H1 (cell line): ENCODE measurements around the gene CDH22. TPM values are rescaled to one million over a fixed set of nuclear protein-coding genes. Genes with fewer than 3 reads are reported as not detected.

Source experiments
- CTCF ChIA-PET: fragments of 300-600 bp; sonication (Branson Sonifier 250); formaldehyde crosslinking; loops from one replicate; lab custom pipeline; 2021; ENCODE audit not compliant: partially characterized antibody; lab: Charles Lee
- POLR2A ChIA-PET: fragments of 300-600 bp; sonication (Branson Sonifier 250); formaldehyde crosslinking; loops from one replicate; lab custom pipeline; 2021; ENCODE audit warnings: inconsistent platforms; ENCODE audit not compliant: partially characterized antibody; lab: Charles Lee
- DNase-seq, 2 experiments: peaks; one replicate each; pipeline versions ENCODE4 v3.0.0 to v3.0.0-alpha.2; 2010 to 2022; ENCODE audit warnings: low spot score in 2 of 2, low read depth in 1 of 2, mixed read lengths in 1 of 2
- FAIRE-seq: peaks from 2 replicates; lab custom pipeline; 2011; peaks lifted over from hg19 to GRCh38; lab: Jason Lieb, UNC
- H2AFZ ChIP-seq: 2 replicates; pipeline ENCODE4 v1.8.1; 2012; ENCODE audit warnings: low read length, inconsistent platforms
- H2AK5ac ChIP-seq: 2 replicates; pipeline ENCODE4 v1.6.1; 2013; ENCODE audit warnings: low read depth, low read length
- H2BK120ac ChIP-seq: replicated peaks from 2 replicates; pipeline ENCODE3; 2013; ENCODE audit warnings: low read depth, low read length, inconsistent platforms
- H2BK12ac ChIP-seq: 2 replicates; pipeline ENCODE4 v1.6.1; 2013; ENCODE audit warnings: low read depth, low read length
- H2BK15ac ChIP-seq: 2 replicates; pipeline ENCODE4 v1.6.1; 2013; ENCODE audit warnings: low read length
- H2BK20ac ChIP-seq: 2 replicates; pipeline ENCODE4 v1.6.1; 2013; ENCODE audit warnings: low read length
- H2BK5ac ChIP-seq: 2 replicates; pipeline ENCODE4 v1.6.1; 2013; ENCODE audit warnings: low read depth, low read length
- H3K14ac ChIP-seq: 2 replicates; pipeline ENCODE4 v1.6.1; 2013; ENCODE audit warnings: inconsistent platforms; ENCODE audit not compliant: insufficient read length
- H3K18ac ChIP-seq: 2 replicates; pipeline ENCODE4 v1.6.1; 2013; ENCODE audit warnings: low read length; ENCODE audit errors: extremely low read depth
- H3K23ac ChIP-seq: 2 replicates; pipeline ENCODE4 v1.6.1; 2013; ENCODE audit warnings: inconsistent platforms; ENCODE audit not compliant: insufficient read length
- H3K23me2 ChIP-seq: 2 replicates; pipeline ENCODE4 v1.6.1; 2013; ENCODE audit warnings: low read depth, low read length
- H3K27ac ChIP-seq: 2 replicates; pipeline ENCODE4 v1.6.1; 2011; ENCODE audit warnings: low read depth, low read length, inconsistent platforms
- H3K27me3 ChIP-seq, 4 experiments: replicated peaks in 1 of 4; 1 replicate in 1 of 4; 2 replicates in 3 of 4; pipeline versions ENCODE4 v1.6.1 to v1.8.1; 2011 to 2013; ENCODE audit warnings: low read length in 3 of 4, mild to moderate bottlenecking in 3 of 4, inconsistent platforms in 2 of 4, mixed read lengths in 2 of 4, moderate library complexity in 1 of 4; ENCODE audit not compliant: control insufficient read depth in 3 of 4, insufficient read depth in 3 of 4; ENCODE audit errors: extremely low read depth in 1 of 4
- H3K36me3 ChIP-seq, 4 experiments: 2 replicates each; pipeline versions ENCODE4 v1.6.1 to v1.8.1; 2011 to 2013; ENCODE audit warnings: mild to moderate bottlenecking in 4 of 4, low read length in 3 of 4, moderate library complexity in 2 of 4, control low read depth in 1 of 4, inconsistent platforms in 1 of 4; ENCODE audit not compliant: insufficient read depth in 4 of 4, control insufficient read depth in 2 of 4
- H3K4ac ChIP-seq: replicated peaks from 2 replicates; pipeline ENCODE3; 2013; ENCODE audit warnings: low read length, low read depth, mixed read lengths, inconsistent platforms; ENCODE audit not compliant: insufficient read length
- H3K4me1 ChIP-seq, 4 experiments: replicated peaks in 1 of 4; 1 replicate in 1 of 4; 2 replicates in 3 of 4; pipeline versions ENCODE4 v1.6.1 to v1.8.1; 2011 to 2013; ENCODE audit warnings: low read length in 3 of 4, inconsistent platforms in 2 of 4, mixed read lengths in 1 of 4; ENCODE audit not compliant: insufficient read depth in 4 of 4, control insufficient read depth in 3 of 4
- H3K4me2 ChIP-seq, 2 experiments: 2 replicates each; pipeline versions ENCODE4 v1.6.1 to v1.8.1; 2011 to 2013; ENCODE audit warnings: low read depth in 2 of 2, low read length in 2 of 2, control low read depth in 1 of 2, inconsistent platforms in 1 of 2, mild to moderate bottlenecking in 1 of 2; ENCODE audit not compliant: insufficient read depth in 1 of 2
- H3K4me3 ChIP-seq, 4 experiments: fragments of 200-600, 300-600 bp in 1 of 4; sonication (generic), shearing (Covaris generic), sonication (Bioruptor Twin) in 1 of 4; 2 replicates each; pipeline versions ENCODE4 v1.5.1 to v1.8.1; 2011 to 2016; ENCODE audit warnings: low read length in 4 of 4, low read depth in 3 of 4, control low read depth in 2 of 4, inconsistent platforms in 2 of 4, mild to moderate bottlenecking in 2 of 4, mixed read lengths in 1 of 4, moderate library complexity in 1 of 4; ENCODE audit not compliant: insufficient read depth in 2 of 4; ENCODE audit errors: extremely low read depth in 1 of 4
- H3K56ac ChIP-seq: replicated peaks from 2 replicates; pipeline ENCODE3; 2013; ENCODE audit warnings: low read depth, mild to moderate bottlenecking, mixed read lengths, low read length, inconsistent platforms; ENCODE audit not compliant: insufficient read length
- H3K79me1 ChIP-seq: 2 replicates; pipeline ENCODE4 v1.6.1; 2013; ENCODE audit warnings: low read depth, low read length, control low read depth
- H3K79me2 ChIP-seq, 2 experiments: 2 replicates each; pipeline versions ENCODE4 v1.6.1 to v1.8.1; 2012 to 2013; ENCODE audit warnings: low read length in 2 of 2, mild to moderate bottlenecking in 2 of 2, inconsistent platforms in 1 of 2; ENCODE audit not compliant: insufficient read depth in 2 of 2, control insufficient read depth in 1 of 2
- H3K9ac ChIP-seq, 4 experiments: replicated peaks in 1 of 4; 1 replicate in 1 of 4; 2 replicates in 3 of 4; pipeline versions ENCODE4 v1.6.1 to v1.8.1; 2011 to 2013; ENCODE audit warnings: low read depth in 3 of 4, low read length in 3 of 4, control low read depth in 2 of 4, mild to moderate bottlenecking in 2 of 4, moderate library complexity in 2 of 4, inconsistent platforms in 1 of 4; ENCODE audit errors: extremely low read depth in 1 of 4
- H3K9me3 ChIP-seq, 2 experiments: 2 replicates each; pipeline versions ENCODE4 v1.6.1 to v1.8.1; 2012 to 2013; ENCODE audit warnings: mild to moderate bottlenecking in 2 of 2, moderate library complexity in 2 of 2, control low read depth in 1 of 2, inconsistent platforms in 1 of 2, low read depth in 1 of 2, low read length in 1 of 2, mixed read lengths in 1 of 2; ENCODE audit not compliant: insufficient read depth in 2 of 2
- H4K20me1 ChIP-seq, 2 experiments: replicated peaks in 1 of 2; 2 replicates each; pipeline versions ENCODE3 to v1.8.1; 2011 to 2013; ENCODE audit warnings: inconsistent platforms in 2 of 2, low read length in 2 of 2, mild to moderate bottlenecking in 1 of 2; ENCODE audit not compliant: insufficient read depth in 2 of 2, control insufficient read depth in 1 of 2
- H4K5ac ChIP-seq: 2 replicates; pipeline ENCODE4 v1.6.1; 2013; ENCODE audit warnings: low read length, low read depth, mixed read lengths, inconsistent platforms; ENCODE audit not compliant: insufficient read length
- H4K8ac ChIP-seq: 2 replicates; pipeline ENCODE4 v1.8.0; 2013; ENCODE audit warnings: mild to moderate bottlenecking, moderate library complexity, low read length, inconsistent platforms; ENCODE audit not compliant: insufficient read depth; ENCODE audit errors: extremely low read depth
- H4K91ac ChIP-seq: replicated peaks from 2 replicates; pipeline ENCODE3; 2013; ENCODE audit warnings: low read length, mixed read lengths, inconsistent platforms; ENCODE audit not compliant: insufficient read length
- ATF3 ChIP-seq: IDR thresholded peaks from 2 replicates; pipeline ENCODE4 v1.6.1; 2011; ENCODE audit warnings: low read depth, mild to moderate bottlenecking, low read length; ENCODE audit not compliant: insufficient read depth
- CBX5 ChIP-seq: fragments of 300-800, 300-1000 bp; sonication (generic); IDR thresholded peaks from 2 replicates; pipeline ENCODE4 v1.7.1; 2016; ENCODE audit warnings: antibody characterized with exemption, low read length, low read depth
- CHD1 ChIP-seq: IDR thresholded peaks from 2 replicates; pipeline ENCODE4 v1.6.1; 2012; ENCODE audit warnings: low read depth, low read length, improper control_type of control experiment
- CREB1 ChIP-seq: IDR thresholded peaks from 2 replicates; pipeline ENCODE4 v1.6.1; 2012; ENCODE audit warnings: inconsistent platforms
- E2F6 ChIP-seq: IDR thresholded peaks from 2 replicates; pipeline ENCODE4 v1.6.1; 2012; ENCODE audit warnings: inconsistent platforms
- MAX ChIP-seq: IDR thresholded peaks from 2 replicates; pipeline ENCODE4 v1.6.1; 2012; ENCODE audit warnings: inconsistent platforms
- NANOG ChIP-seq: IDR thresholded peaks from 2 replicates; pipeline ENCODE4 v1.6.1; 2011; ENCODE audit warnings: low read length, low read depth, mild to moderate bottlenecking, inconsistent platforms; ENCODE audit not compliant: insufficient read depth, poor library complexity, severe bottlenecking
- RAD21 ChIP-seq, 2 experiments: IDR thresholded peaks in 1 of 2; conservative IDR thresholded peaks in 1 of 2; 2 replicates each; pipeline ENCODE4 v1.6.1; 2011; ENCODE audit warnings: low read depth in 2 of 2, low read length in 2 of 2, improper control_type of control experiment in 1 of 2, inconsistent platforms in 1 of 2, mild to moderate bottlenecking in 1 of 2, moderate library complexity in 1 of 2
- SIN3A ChIP-seq, 2 experiments: IDR thresholded peaks in 1 of 2; conservative IDR thresholded peaks in 1 of 2; 2 replicates each; pipeline ENCODE4 v1.6.1; 2011 to 2012; ENCODE audit warnings: low read length in 2 of 2, improper control_type of control experiment in 1 of 2, low read depth in 1 of 2, mild to moderate bottlenecking in 1 of 2
- SP1 ChIP-seq: IDR thresholded peaks from 2 replicates; pipeline ENCODE4 v1.6.1; 2011; ENCODE audit warnings: low read depth, low read length
- SRF ChIP-seq: IDR thresholded peaks from 2 replicates; pipeline ENCODE4 v1.6.1; 2011; ENCODE audit warnings: mild to moderate bottlenecking, low read depth, low read length, moderate library complexity
- WGBS, 2 experiments: shearing (Covaris generic) in 1 of 2; methylation state at CpG; one replicate each; pipeline versions ENCODE4 v1.1.6 to v1.1.7; 2013 to 2015; ENCODE audit warnings: low lambda C conversion rate in 2 of 2, mixed read lengths in 2 of 2, inconsistent platforms in 1 of 2, low coverage in 1 of 2, missing lambda C conversion rate in 1 of 2; ENCODE audit not compliant: insufficient replicate concordance in 2 of 2, insufficient coverage in 1 of 2, insufficient read length in 1 of 2; ENCODE audit errors: extremely low coverage in 1 of 2, missing lambda C conversion rate in 1 of 2; 5-methylcytosine and 5-hydroxymethylcytosine counted together
- polyA plus RNA-seq, 7 experiments: library from polyadenylated mRNA; depleted of rRNA in 3 of 7; stranded (reverse) in 5 of 7; unstranded in 2 of 7; fragments of >200 nt in 5 of 7; fragments of 200-250 nt in 2 of 7; gene quantifications; 1 replicate in 5 of 7; 2 replicates in 1 of 7; 4 replicates in 1 of 7; pipeline versions ENCODE4 v1.2.1 to v1.2.3, GENCODE V29; 2011 to 2013; ENCODE audit warnings: missing spikeins in 2 of 7, mixed read lengths in 2 of 7
- total RNA-seq: library from RNA; stranded (reverse); fragmentation: NEBNext Ultra II Directional; extraction: Animal tissue kit (Norgen Biotek cat#: 25700); gene quantifications from 2 replicates; pipeline ENCODE4 v1.2.1, GENCODE V29; 2021

CDH22 gene
- total and polyA plus RNA-seq, 2 of the 8 experiments (the other 6 are each of a cell fraction or from before 2014, with no cell fraction given) = 0.35 to 0.39 TPM

- Histone ChIP-seq H3K79me2 (no peaks in the 10 kb centered on the region), H4K5ac (no peak overlapping the region), H2AK5ac (no peak overlapping the region), H2BK120ac (no peak overlapping the region), H3K18ac (no peak overlapping the region), H3K4me2 (no peak overlapping the region), H3K79me1 (no peaks in the 10 kb centered on the region), H2BK5ac (no peak overlapping the region), H3K9ac (no peak overlapping the region), H4K20me1 (no peaks in the 10 kb centered on the region), H3K14ac (no peak overlapping the region), H3K27me3 (no peaks in the 10 kb centered on the region), H3K23ac (no peak overlapping the region), H3K27ac (no peak overlapping the region), H2BK12ac (no peak overlapping the region), H4K91ac (no peak overlapping the region), H3K36me3 (no peaks in the 10 kb centered on the region), H3K9me3 (no peaks in the 10 kb centered on the region), H3K23me2 (no peaks in the 10 kb centered on the region), H4K8ac (no peak overlapping the region), H2AFZ (no peak overlapping the region), H3K4me3 (no peak overlapping the region), H2BK15ac (0 out of 2 replicates have a peak overlapping the region, but pooled peaks have one; percentile 34), H3K4me1 (peaks cover 0 to 8% (median 5%) of the 10 kb centered on the region in 4 experiments; a peak in 5 of 7 replicates), H3K4ac (no peak overlapping the region), H2BK20ac (no peak overlapping the region), H3K56ac (no peak overlapping the region)
- ChIA-PET POLR2A (interaction anchor here (1.1 to 1.2 kb wide), 2 partner anchors 10 to 193 kb away, joined by 3 to 4 read pairs; no protein-coding TSS in a partner anchor), CTCF (interaction anchor here (0.6 to 21.6 kb wide), 10 partner anchors 12 to 164 kb away, joined by 3 to 233 read pairs (median 4); no protein-coding TSS in a partner anchor)
- DNase-seq (no peak), FAIRE-seq (no peak)
- WGBS, 2 experiments = 70% methylated on average over 8 of the region's 8 CpGs; no CpG with 5 or more reads in 1 of the 2 experiments
- TF ChIP-seq CREB1 = no peak
- TF ChIP-seq ATF3 = no peak
- no peak for TF ChIP-seq CHD1
- TF ChIP-seq SRF = no peak
- TF ChIP-seq NANOG = no peak
- no peak for TF ChIP-seq E2F6
- no peak for TF ChIP-seq SIN3A (conservative IDR thresholded peaks at IDR 0.05 in 1 of 2, IDR thresholded peaks at IDR 0.05 in 1 of 2; ENCODE audit: low read depth in 1 of 2, low read length in 2 of 2)
- no peak for TF ChIP-seq SP1
- no peak for TF ChIP-seq RAD21 (IDR thresholded peaks at IDR 0.05 in 1 of 2, conservative IDR thresholded peaks at IDR 0.05 in 1 of 2; ENCODE audit: low read depth in 2 of 2, low read length in 2 of 2)
- TF ChIP-seq CBX5 = no peak
- no peak for TF ChIP-seq MAX
These were observed 163.8 kb downstream of the CDH22 start for GRCh38 chr20:46144432-46145025.
